ENCODE results near the gene TMEM154.

Gene TMEM154

DNA sequence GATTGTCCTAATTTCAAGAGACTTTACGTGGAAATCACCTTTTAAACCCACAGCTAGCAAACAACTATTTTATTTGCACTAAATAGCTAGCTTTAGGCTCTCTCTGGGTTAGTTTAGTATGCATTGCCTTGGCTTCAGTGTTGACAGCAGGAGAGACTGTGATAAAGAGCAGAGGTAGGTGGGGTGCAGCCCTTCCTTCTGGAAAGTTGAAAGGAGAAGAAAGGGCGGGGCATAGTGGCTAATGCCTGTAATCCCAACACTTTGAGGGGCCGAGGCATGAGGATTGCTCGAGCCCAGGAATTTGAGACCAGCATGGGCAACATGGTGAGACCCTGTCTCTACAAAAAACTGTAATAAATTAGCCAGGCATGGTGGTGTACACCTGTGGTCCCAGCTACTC is 29.0 kb upstream of the TMEM154 start:
- no peak overlapping the region for H3K4me3 ChIP-seq (ENCODE audit: low read length)
- no peaks in the 10 kb centered on the region for H3K36me3 ChIP-seq (ENCODE audit: control insufficient read depth, insufficient read depth, low read length)
- H3K9ac ChIP-seq (ENCODE audit: low read length), result no peak overlapping the region
- H3K27ac ChIP-seq (ENCODE audit: low read depth, low read length), result no peak overlapping the region
- no peaks in the 10 kb centered on the region for H3K4me1 ChIP-seq (ENCODE audit: control insufficient read depth, insufficient read depth, low read length)
- no peaks in the 10 kb centered on the region for H3K27me3 ChIP-seq (ENCODE audit: control insufficient read depth, insufficient read depth, low read length)

- Histone ChIP-seq H3K4me3 (ENCODE audit: low read length) (no peak overlapping the region), H3K4me1 (ENCODE audit: control insufficient read depth, insufficient read depth, low read length) (no peaks in the 10 kb centered on the region), H3K36me3 (ENCODE audit: control insufficient read depth, insufficient read depth, low read length) (no peaks in the 10 kb centered on the region), H3K27ac (ENCODE audit: low read depth, low read length) (no peak overlapping the region), H3K9ac (ENCODE audit: low read length) (no peak overlapping the region), H3K27me3 (ENCODE audit: control insufficient read depth, insufficient read depth, low read length) (no peaks in the 10 kb centered on the region)
Observed at GRCh38 chr4:152708361-152708760, 28.6 kb upstream of the TMEM154 start.

DNA sequence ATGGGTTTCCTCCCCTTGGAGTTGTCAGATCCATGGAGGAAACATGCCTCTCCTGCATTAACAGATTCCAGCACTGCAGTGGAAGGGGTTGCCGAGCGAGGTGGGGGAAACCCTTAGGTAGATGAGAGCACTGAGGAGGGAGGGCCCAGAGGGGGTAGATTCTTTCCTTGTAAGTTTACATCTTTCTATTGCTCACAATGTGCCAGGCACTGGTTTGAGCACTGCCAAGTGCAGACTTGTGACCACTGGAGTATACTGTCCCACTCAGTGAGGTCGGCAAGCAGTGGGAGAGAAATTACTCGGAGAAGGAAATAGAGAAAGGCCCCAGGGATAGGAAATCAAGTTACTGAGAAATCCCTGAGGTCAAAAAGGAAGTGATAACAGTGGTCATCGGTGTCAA is 27.8 kb upstream of the TMEM154 start:
- Histone ChIP-seq H3K27me3 (ENCODE audit: control insufficient read depth, insufficient read depth, low read length) (no peaks in the 10 kb centered on the region), H3K4me1 (ENCODE audit: control insufficient read depth, insufficient read depth, low read length) (no peaks in the 10 kb centered on the region), H3K36me3 (ENCODE audit: control insufficient read depth, insufficient read depth, low read length) (no peaks in the 10 kb centered on the region), H3K9ac (ENCODE audit: low read length) (no peak overlapping the region), H3K4me3 (ENCODE audit: low read length) (no peak overlapping the region), H3K27ac (ENCODE audit: low read depth, low read length) (no peak overlapping the region)

DNA sequence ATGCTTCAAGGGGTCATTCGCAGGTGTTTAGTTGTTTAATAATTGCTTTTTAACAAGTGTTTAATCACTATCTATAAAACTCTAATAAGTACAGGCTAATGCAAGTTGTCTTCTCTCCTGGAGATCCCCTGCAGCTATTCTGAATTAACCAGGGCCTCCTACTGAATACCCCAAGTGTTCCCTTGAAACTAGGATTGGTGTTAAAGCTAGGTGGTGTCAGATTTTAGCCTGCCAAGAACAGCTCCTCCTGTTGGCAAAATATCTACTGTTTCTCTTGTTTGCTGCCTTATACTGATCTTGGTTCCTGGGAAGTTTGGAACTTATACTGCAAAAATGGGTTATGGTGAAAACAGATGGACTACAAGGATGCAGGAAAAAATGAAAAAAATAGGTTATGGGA is 26.1 kb upstream of the TMEM154 start:
- no peaks in the 10 kb centered on the region for H3K36me3 ChIP-seq (ENCODE audit: control insufficient read depth, insufficient read depth, low read length)
- no peak overlapping the region for H3K27ac ChIP-seq (ENCODE audit: low read depth, low read length)
- no peak overlapping the region for H3K4me3 ChIP-seq (ENCODE audit: low read length)
- H3K27me3 ChIP-seq (ENCODE audit: control insufficient read depth, insufficient read depth, low read length), result no peaks in the 10 kb centered on the region
- no peak overlapping the region for H3K9ac ChIP-seq (ENCODE audit: low read length)
- no peaks in the 10 kb centered on the region for H3K4me1 ChIP-seq (ENCODE audit: control insufficient read depth, insufficient read depth, low read length)

DNA sequence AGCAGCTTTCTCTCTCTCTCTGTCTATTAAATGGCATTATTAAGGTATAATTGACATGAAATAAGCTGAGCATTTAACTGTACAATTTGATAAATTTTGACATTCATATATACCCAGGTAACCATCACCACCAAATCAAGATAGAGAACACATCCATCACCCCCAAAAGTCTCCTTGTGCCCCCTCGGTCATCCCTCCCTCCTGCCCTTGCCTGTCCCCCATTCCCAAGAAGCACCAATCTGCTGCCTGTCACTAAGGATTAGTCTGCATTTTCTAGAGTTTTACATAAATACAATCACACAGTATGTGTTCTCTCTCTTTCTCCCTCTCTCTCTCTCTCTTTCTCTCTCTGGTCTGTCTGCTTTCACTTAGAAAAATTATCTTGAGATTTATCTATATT is 25.0 kb upstream of the TMEM154 start:
- Histone ChIP-seq H3K4me3 (ENCODE audit: low read length) (no peak overlapping the region), H3K27ac (ENCODE audit: low read depth, low read length) (no peak overlapping the region), H3K36me3 (ENCODE audit: control insufficient read depth, insufficient read depth, low read length) (no peaks in the 10 kb centered on the region), H3K4me1 (ENCODE audit: control insufficient read depth, insufficient read depth, low read length) (no peaks in the 10 kb centered on the region), H3K9ac (ENCODE audit: low read length) (no peak overlapping the region), H3K27me3 (ENCODE audit: control insufficient read depth, insufficient read depth, low read length) (no peaks in the 10 kb centered on the region)

DNA sequence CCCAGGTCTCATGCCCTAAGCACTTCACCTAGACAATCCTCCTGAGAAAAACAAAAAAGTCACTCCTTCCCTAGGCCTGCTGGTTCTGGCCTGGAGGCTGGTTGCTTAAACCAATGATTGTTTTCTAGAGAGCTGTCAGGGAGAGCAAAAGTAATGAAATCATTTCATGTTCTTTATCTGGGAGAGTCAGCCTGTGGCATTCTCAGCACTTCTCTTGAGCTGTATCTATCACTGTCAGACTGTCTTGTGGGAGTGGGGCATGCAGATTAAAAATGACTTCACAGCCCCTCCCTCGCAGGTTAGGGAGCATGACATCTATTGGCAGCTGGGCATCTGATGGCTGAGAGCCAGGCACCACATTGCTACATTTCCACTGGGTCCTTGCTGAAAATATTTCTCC is 20.4 kb upstream of the TMEM154 start:
- H3K27ac ChIP-seq (ENCODE audit: low read depth, low read length), result no peak overlapping the region
- H3K36me3 ChIP-seq (ENCODE audit: control insufficient read depth, insufficient read depth, low read length), result no peaks in the 10 kb centered on the region
- no peaks in the 10 kb centered on the region for H3K27me3 ChIP-seq (ENCODE audit: control insufficient read depth, insufficient read depth, low read length)
- no peak overlapping the region for H3K9ac ChIP-seq (ENCODE audit: low read length)
- no peaks in the 10 kb centered on the region for H3K4me1 ChIP-seq (ENCODE audit: control insufficient read depth, insufficient read depth, low read length)
- no peak overlapping the region for H3K4me3 ChIP-seq (ENCODE audit: low read length)

GRCh38 chr4:152699313-152699712 is 19.5 kb upstream of the TMEM154 start:
- Histone ChIP-seq H3K27ac (ENCODE audit: low read depth, low read length) (no peak overlapping the region), H3K36me3 (ENCODE audit: control insufficient read depth, insufficient read depth, low read length) (no peaks in the 10 kb centered on the region), H3K4me3 (ENCODE audit: low read length) (no peak overlapping the region), H3K9ac (ENCODE audit: low read length) (no peak overlapping the region), H3K27me3 (ENCODE audit: control insufficient read depth, insufficient read depth, low read length) (no peaks in the 10 kb centered on the region), H3K4me1 (ENCODE audit: control insufficient read depth, insufficient read depth, low read length) (no peaks in the 10 kb centered on the region)

DNA sequence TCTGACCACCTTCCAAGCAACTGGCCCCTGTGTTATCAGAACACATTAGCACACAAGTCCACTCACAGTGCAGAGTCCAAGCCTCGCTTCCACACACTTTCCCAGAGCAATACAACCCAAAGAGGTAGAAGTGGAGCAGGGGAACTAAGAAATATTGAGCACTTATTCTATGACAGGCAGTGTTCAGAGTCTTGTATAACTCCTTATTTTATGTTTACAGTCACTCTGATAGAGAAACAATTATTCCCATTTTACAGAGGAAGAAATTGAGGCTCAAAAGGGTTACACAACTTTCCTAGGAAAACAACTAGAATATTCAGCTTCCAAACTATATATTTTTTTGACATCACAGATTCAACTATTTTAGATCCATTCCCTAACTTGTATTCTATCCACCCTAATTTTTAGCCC is 18.3 kb upstream of the TMEM154 start:
- Histone ChIP-seq H3K4me3 (ENCODE audit: low read length) (no peak overlapping the region), H3K4me1 (ENCODE audit: control insufficient read depth, insufficient read depth, low read length) (no peaks in the 10 kb centered on the region), H3K27me3 (ENCODE audit: control insufficient read depth, insufficient read depth, low read length) (no peaks in the 10 kb centered on the region), H3K9ac (ENCODE audit: low read length) (no peak overlapping the region), H3K36me3 (ENCODE audit: control insufficient read depth, insufficient read depth, low read length) (no peaks in the 10 kb centered on the region), H3K27ac (ENCODE audit: low read depth, low read length) (no peak overlapping the region)

DNA sequence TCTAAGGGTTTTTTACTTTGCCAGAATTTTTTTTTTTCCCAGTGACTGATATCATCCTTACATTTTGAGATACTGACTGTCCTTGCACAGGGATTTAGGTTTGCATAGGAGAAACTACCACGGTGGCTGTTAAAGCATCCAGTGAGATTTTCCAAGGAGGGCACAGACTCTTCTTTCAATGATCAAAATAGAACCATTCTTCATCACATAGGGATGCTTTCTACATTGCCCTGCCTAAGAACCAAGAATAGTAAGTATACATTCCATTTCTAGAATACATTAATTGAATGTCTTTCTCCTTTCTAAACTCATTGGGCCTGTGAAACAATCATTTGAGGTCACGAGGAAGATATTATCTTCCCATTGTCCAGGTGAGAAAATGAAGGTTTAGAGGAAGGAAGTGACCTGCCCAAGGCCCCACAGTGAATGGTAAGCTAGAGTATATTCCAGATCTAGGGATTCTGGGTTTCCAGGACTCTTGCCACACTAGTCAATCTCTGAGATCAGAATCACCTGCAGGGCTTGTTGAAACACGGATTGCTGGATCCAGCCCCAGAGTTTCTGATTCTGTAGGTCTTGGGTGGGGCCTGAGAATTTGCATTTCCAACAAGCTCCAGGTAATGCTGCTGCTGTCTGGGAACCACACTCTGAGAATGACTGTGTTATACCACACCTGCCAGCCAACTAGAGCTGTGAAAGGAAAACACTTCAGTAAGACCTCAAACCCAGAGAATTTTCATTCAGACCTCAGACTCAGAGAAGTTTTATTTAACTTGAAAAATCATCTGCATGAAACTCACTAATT is 17.7 kb upstream of the TMEM154 start:
- Histone ChIP-seq H3K27ac (ENCODE audit: low read depth, low read length) (no peak overlapping the region), H3K9ac (ENCODE audit: low read length) (no peak overlapping the region)

DNA sequence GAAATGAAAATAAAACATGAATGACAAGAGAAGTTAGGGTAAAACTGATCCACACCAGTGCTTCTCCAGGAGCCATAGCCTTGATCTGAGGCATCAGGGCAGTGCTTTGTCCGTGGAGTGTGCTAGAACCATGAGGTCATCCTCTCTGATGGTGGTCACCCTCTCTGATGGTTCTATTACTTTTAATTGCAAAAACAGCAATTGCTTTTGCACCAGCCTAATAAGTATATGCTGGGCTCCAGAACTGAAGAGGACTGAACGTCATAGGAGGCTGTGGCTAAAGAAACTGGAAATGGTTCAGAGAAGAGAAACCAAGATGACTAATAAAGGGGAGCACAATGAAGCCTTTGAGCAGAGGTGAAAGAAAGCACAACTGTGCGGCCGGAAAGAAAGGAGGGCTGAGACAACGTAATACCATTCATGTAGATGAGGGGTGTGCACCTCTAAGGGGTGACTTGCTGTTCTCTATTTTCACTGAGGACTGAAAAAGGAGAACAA is 17.0 kb upstream of the TMEM154 start:
- no peaks in the 10 kb centered on the region for H3K36me3 ChIP-seq (ENCODE audit: control insufficient read depth, insufficient read depth, low read length)
- no peak overlapping the region for H3K4me3 ChIP-seq (ENCODE audit: low read length)
- H3K4me1 ChIP-seq (ENCODE audit: control insufficient read depth, insufficient read depth, low read length), result no peaks in the 10 kb centered on the region
- no peak overlapping the region for H3K27ac ChIP-seq (ENCODE audit: low read depth, low read length)
- no peaks in the 10 kb centered on the region for H3K27me3 ChIP-seq (ENCODE audit: control insufficient read depth, insufficient read depth, low read length)
- no peak overlapping the region for H3K9ac ChIP-seq (ENCODE audit: low read length)

More for the DNA sequence above, 17.7 kb upstream of the TMEM154 start:
- Histone ChIP-seq H3K4me1 (ENCODE audit: control insufficient read depth, insufficient read depth, low read length) (no peaks in the 10 kb centered on the region), H3K36me3 (ENCODE audit: control insufficient read depth, insufficient read depth, low read length) (no peaks in the 10 kb centered on the region), H3K27me3 (ENCODE audit: control insufficient read depth, insufficient read depth, low read length) (no peaks in the 10 kb centered on the region), H3K4me3 (ENCODE audit: low read length) (no peak overlapping the region)

- Histone ChIP-seq H3K4me3 (ENCODE audit: low read length) (no peak overlapping the region), H3K36me3 (ENCODE audit: control insufficient read depth, insufficient read depth, low read length) (no peaks in the 10 kb centered on the region), H3K27ac (ENCODE audit: low read depth, low read length) (no peak overlapping the region), H3K9ac (ENCODE audit: low read length) (no peak overlapping the region), H3K4me1 (ENCODE audit: control insufficient read depth, insufficient read depth, low read length) (no peaks in the 10 kb centered on the region), H3K27me3 (ENCODE audit: control insufficient read depth, insufficient read depth, low read length) (no peaks in the 10 kb centered on the region)
Observed at GRCh38 chr4:152693871-152694270, 14.1 kb upstream of the TMEM154 start.

DNA sequence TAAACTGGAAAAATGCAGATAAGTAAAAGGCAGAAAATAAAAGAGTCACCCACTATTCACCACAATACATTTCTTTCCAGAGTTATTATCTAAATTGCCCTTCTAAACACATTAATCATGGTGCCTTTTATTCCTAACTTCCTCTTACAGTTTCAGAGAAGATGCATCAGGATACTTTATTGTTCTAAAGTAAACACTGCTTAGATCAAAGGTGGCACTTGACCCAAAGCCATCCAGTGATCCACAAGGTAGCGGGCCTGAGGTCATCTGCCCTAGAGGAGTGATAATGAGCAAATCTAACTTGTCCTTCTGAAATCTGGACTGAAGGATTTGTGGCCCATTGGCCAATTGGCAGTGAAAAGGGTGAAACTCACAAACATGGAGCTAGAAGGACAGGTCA is 12.0 kb upstream of the TMEM154 start:
- Histone ChIP-seq H3K9ac (ENCODE audit: low read length) (no peak overlapping the region), H3K4me3 (ENCODE audit: low read length) (no peak overlapping the region), H3K27me3 (ENCODE audit: control insufficient read depth, insufficient read depth, low read length) (no peaks in the 10 kb centered on the region), H3K36me3 (ENCODE audit: control insufficient read depth, insufficient read depth, low read length) (no peaks in the 10 kb centered on the region), H3K4me1 (ENCODE audit: control insufficient read depth, insufficient read depth, low read length) (peaks cover 2% of the 10 kb centered on the region), H3K27ac (ENCODE audit: low read depth, low read length) (no peak overlapping the region)

Data from rectal smooth muscle tissue (tissue), 1 donor.